A673 (cell line): Measurements from ENCODE around the gene AQP6. TPM values are rescaled to one million over a fixed set of nuclear protein-coding genes. Genes with fewer than 3 reads are reported as not detected.

Source experiments
- BruUV-seq: library from RNA; stranded (reverse); fragments of 400-500 nt; replicated peaks from 2 replicates; lab custom pipeline; 2021; lab: Mats Ljungman, UMichigan
- CTCF ChIA-PET: fragments of 300-600 bp; sonication (Branson Sonifier 250); formaldehyde crosslinking; loops from one replicate; lab custom pipeline; 2022; ENCODE audit warnings: antibody characterized with exemption; lab: Charles Lee
- POLR2A ChIA-PET: fragments of 300-600 bp; sonication (Branson Sonifier 250); formaldehyde crosslinking; loops from one replicate; lab custom pipeline; 2022; ENCODE audit warnings: antibody characterized with exemption; ENCODE audit not compliant: low non-redundant PET; lab: Charles Lee
- DNase-seq: peaks from one replicate; pipeline ENCODE4 v3.0.0-alpha.2; 2015; ENCODE audit warnings: low spot score
- H3K27ac ChIP-seq: fragments of 200-600 bp; sonication (generic); 2 replicates; pipeline ENCODE4 v1.5.1; 2016; ENCODE audit warnings: mixed run types, low read depth, mild to moderate bottlenecking, mixed read lengths, antibody characterized with exemption, low read length; ENCODE audit not compliant: poor library complexity, severe bottlenecking
- H3K27me3 ChIP-seq: fragments of 200-600 bp; sonication (generic); replicated peaks from 2 replicates; pipeline ENCODE4 v1.6.1; 2017; ENCODE audit warnings: mixed run types, low read depth, mild to moderate bottlenecking, mixed read lengths, antibody characterized with exemption, low read length; ENCODE audit not compliant: insufficient read depth, poor library complexity
- H3K36me3 ChIP-seq: fragments of 200-600 bp; sonication (generic); 2 replicates; pipeline ENCODE4 v1.6.1; 2016; ENCODE audit warnings: mixed run types, mild to moderate bottlenecking, mixed read lengths, antibody characterized with exemption, low read length; ENCODE audit not compliant: insufficient read depth, poor library complexity, severe bottlenecking
- H3K4me1 ChIP-seq: fragments of 200-600 bp; sonication (generic); 2 replicates; pipeline ENCODE4 v1.6.1; 2017; ENCODE audit warnings: mixed run types, mild to moderate bottlenecking, mixed read lengths, antibody characterized with exemption, low read length; ENCODE audit not compliant: insufficient read depth, poor library complexity, severe bottlenecking
- H3K4me3 ChIP-seq: fragments of 200-600 bp; sonication (generic); 2 replicates; pipeline ENCODE4 v1.5.1; 2016; ENCODE audit warnings: low read depth, mixed run types, mild to moderate bottlenecking, mixed read lengths, low read length; ENCODE audit not compliant: poor library complexity, severe bottlenecking
- H3K9me3 ChIP-seq: fragments of 200-600 bp; sonication (generic); 2 replicates; pipeline ENCODE4 v1.6.1; 2016; ENCODE audit warnings: mixed run types, low read depth, mild to moderate bottlenecking, mixed read lengths, antibody characterized with exemption, low read length; ENCODE audit not compliant: poor library complexity, severe bottlenecking
- CTCF ChIP-seq: fragments of 300-800, 200-600 bp; sonication (generic); conservative IDR thresholded peaks from 2 replicates; pipeline ENCODE4 v1.5.1; 2017; ENCODE audit warnings: low read depth, mild to moderate bottlenecking, antibody characterized with exemption, low read length, moderate library complexity, mixed read lengths
- EZH2 ChIP-seq: fragments of 200-600 bp; sonication (generic); IDR thresholded peaks from 2 replicates; pipeline ENCODE4 v1.6.1; 2017; ENCODE audit warnings: borderline replicate concordance, low read depth, mild to moderate bottlenecking, mixed read lengths, antibody characterized with exemption, low read length; ENCODE audit not compliant: poor library complexity, severe bottlenecking
- intact Hi-C: fragments of 100-400 bp; cut with micrococcal nuclease; formaldehyde crosslinking; loops from one replicate; pipeline ENCODE4 v1.10.0; 2022; ENCODE audit not compliant: unreplicated experiment
- total RNA-seq: library from RNA; stranded (reverse); gene quantifications from 2 replicates; pipeline ENCODE4 v1.2.3, GENCODE V29; 2021

AQP6 gene
- total RNA-seq, 1 experiment from 2014 or later = not detected

- TF ChIP-seq CTCF = no peak
- no peak for TF ChIP-seq EZH2
- no peaks in the 10 kb centered on the region for H3K4me1 ChIP-seq
- no peak for DNase-seq
- BruUV-seq = no TSS peak
- intact Hi-C loops = no loop called here
- peaks cover 28% of the 10 kb centered on the region for H3K27me3 ChIP-seq
- H3K4me3 ChIP-seq = no peak overlapping the region
- H3K9me3 ChIP-seq = no peaks in the 10 kb centered on the region
- POLR2A ChIA-PET = no interaction called here
- CTCF ChIA-PET = no interaction called here
- no peak overlapping the region for H3K27ac ChIP-seq
- no peaks in the 10 kb centered on the region for H3K36me3 ChIP-seq
Observed at GRCh38 chr12:49963976-49964815, 8.6 kb upstream of the AQP6 start.

GRCh38 chr12:49964849-49965624 is 7.7 kb upstream of the AQP6 start:
- no TSS peak for BruUV-seq
- H3K27ac ChIP-seq = no peak overlapping the region
- ChIA-PET CTCF (interaction anchor here (4.6 kb wide), 1 partner anchor 105 kb away, joined by 53 read pairs; no protein-coding TSS in a partner anchor), POLR2A (no interaction called here)
- H3K27me3 ChIP-seq = peaks cover 20% of the 10 kb centered on the region
- no peaks in the 10 kb centered on the region for H3K9me3 ChIP-seq
- no peaks in the 10 kb centered on the region for H3K4me1 ChIP-seq
- no peak for DNase-seq
- TF ChIP-seq CTCF (no peak), EZH2 (no peak)
- intact Hi-C loops = loop anchor here (5.0 kb wide), 1 partner anchor 188 kb away; no protein-coding TSS in a partner anchor
- H3K36me3 ChIP-seq = no peaks in the 10 kb centered on the region
- no peak overlapping the region for H3K4me3 ChIP-seq

- Histone ChIP-seq H3K27me3 (peaks cover 12% of the 10 kb centered on the region), H3K36me3 (no peaks in the 10 kb centered on the region), H3K4me1 (no peaks in the 10 kb centered on the region), H3K27ac (no peak overlapping the region), H3K4me3 (no peak overlapping the region), H3K9me3 (no peaks in the 10 kb centered on the region)
- ChIA-PET CTCF (interaction anchor here (0.5 to 4.6 kb wide), 6 partner anchors 14 to 452 kb away, joined by 3 to 53 read pairs (median 6); partner anchors contain the start of gene COX14), POLR2A (no interaction called here)
- intact Hi-C loops = loop anchor here (5.0 kb wide), 1 partner anchor 189 kb away; no protein-coding TSS in a partner anchor
- DNase-seq = no peak
- BruUV-seq = no TSS peak
- TF ChIP-seq EZH2 (no peak), CTCF (no peak)
Observed at GRCh38 chr12:49965836-49966235, 6.9 kb upstream of the AQP6 start.
